HG02763 (cell line): ENCODE results near the gene DNAAF9.

Experiments
- ATAC-seq: cut with Tn5 transposase; IDR thresholded peaks from one replicate; pipeline ENCODE4 v1.9.1; 2021; ENCODE audit warnings: mild to moderate bottlenecking, moderate library complexity; ENCODE audit not compliant: unreplicated experiment

Gene DNAAF9

DNA sequence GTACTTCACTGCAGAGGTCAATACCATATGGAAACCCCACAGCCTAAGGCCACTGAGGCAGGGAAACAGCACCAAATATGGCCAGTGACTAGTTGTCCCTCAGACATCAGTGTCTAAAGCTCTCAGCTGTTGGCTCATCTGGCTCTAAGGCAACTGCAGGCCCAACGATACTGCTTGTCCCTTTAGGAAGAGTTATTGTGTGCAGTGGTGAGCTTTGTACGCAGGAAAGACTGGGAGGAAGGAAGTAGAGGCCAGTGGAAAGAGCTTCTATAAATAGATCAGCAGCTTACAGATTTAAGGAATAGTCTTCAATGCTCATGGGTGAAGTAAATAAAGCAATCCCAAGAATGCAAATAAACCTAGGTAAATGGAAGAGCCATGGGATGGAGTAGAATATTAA, 29.3 kb downstream of the DNAAF9 start:
- ATAC-seq: no peak

DNA sequence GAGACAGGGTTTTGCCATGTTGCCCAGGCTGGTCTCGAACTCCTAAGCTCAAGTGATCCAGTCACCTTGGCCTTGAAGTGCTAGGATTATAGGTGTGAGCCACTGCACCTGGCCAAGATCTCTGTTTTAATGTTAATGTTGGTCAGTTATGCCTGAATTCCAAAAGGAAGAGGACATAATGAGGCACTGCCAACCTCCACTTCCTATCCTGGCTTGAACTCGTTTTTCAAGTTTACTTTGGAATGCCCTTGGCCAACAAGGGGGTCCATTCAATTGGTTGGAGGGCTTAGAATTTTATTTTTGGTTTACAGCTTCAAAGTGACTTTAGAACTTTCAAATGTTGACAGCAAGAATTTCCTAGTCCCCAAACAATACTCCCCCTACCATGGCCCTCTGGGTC, 29.8 kb downstream of the DNAAF9 start:
- no peak for ATAC-seq

DNA sequence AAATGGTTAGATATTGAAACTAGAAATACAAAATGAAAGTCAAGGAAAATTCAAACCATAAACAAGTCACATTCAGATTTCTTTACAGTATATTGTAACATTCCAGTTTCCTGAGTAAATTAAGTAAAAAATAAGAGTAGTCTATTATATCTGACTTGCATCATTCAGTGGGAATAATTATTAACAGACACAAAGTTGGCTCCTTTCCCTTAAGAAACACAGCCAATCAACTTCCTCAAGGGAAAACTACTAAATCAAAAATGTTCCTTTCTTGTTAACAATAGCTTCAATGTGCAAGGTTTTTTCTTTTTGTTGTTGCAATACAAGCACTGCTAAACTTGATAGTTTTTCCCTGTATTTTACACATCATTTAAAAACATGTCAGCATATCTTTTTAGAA, 33.2 kb downstream of the DNAAF9 start:
- no peak for ATAC-seq

DNA sequence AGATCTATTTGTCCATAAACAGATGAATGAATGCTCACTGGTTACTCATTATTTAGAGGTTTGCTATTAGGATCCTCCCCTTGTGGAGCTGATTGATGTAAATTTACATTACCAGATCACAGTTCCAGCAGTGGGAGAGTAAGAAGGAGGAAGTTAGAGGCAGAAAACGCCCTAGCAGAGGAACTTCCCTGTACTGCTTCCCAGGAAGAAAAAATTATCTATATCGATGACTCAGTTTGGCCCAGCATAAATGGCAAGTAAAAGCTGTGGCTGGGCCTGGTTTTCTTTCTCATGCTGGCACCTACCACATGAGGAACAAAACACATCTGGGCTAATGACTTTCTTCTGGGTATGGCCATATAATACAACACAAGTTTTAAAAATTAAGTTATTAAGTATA, 35.7 kb downstream of the DNAAF9 start:
- no peak for ATAC-seq

DNA sequence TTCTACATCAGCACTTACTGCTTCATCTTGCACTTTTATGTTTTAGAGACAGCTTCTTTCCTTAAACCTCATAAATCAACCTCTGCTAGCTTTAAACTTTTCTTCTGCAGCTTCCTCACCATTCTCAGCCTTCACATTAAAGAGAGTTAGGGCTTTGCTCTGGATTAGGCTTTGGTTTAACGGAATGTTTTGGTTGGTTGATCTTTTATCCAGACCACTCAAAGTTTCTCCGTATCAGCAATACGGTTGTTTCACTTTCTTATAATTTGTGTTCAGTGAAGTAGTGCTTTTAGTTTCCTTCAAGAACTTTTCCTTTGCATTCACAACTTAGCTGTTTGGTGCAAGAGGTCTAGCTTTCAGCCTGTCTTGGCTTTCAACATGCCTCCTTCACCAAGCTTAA, 40.4 kb downstream of the DNAAF9 start:
- ATAC-seq: no peak

DNA sequence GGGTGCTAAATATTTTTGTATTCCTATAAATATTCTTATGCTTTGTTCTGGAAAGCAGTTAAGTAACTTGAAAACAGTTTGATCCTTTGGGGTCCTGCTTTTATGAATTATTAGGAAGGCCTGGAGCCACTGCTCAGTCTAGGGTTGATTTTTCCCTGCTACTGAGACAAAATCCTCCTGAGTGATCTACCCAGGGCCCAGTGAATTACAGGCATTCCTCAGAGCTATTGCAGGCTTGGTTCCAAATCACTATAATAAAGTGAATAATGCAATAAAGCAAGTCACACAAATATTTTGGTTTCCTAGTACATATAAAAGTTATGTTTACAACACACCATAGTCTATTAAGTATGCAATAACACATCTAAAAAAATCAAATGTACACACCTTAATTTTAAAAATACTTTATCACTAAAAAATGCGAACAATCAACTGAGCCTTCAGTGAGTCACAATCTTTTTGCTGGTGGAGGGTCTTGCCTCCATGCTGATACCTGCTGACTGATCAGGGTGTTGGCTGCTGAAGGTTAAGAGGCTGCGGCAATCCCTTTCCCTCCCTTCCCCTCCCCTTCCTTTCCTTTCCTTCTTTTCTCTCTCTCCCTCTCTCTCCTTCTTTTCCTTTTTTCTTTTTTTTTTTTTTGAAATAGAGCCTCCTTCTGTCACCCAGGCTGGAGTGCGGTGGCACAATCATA, 43.0 kb downstream of the DNAAF9 start:
- no peak for ATAC-seq

DNA sequence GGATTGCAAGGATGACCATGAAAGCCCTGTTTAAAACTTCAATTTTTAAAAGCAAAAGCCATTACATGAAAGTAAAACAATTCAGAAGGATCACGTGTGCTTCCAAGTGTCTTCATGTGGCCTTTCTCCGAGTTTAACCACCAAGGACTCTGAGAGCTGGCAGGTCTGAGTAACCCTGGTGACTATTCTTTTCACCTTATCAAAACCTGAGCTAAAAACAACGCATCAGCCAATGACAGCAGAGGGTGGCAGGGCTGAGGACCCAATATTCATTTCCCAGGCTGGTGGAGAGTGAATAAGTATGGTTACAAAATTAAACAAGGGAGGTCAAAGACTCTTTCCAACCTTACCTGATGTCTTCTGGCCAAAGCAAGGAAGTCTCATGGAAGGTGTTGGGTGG, 46.7 kb downstream of the DNAAF9 start:
- no peak for ATAC-seq

DNA sequence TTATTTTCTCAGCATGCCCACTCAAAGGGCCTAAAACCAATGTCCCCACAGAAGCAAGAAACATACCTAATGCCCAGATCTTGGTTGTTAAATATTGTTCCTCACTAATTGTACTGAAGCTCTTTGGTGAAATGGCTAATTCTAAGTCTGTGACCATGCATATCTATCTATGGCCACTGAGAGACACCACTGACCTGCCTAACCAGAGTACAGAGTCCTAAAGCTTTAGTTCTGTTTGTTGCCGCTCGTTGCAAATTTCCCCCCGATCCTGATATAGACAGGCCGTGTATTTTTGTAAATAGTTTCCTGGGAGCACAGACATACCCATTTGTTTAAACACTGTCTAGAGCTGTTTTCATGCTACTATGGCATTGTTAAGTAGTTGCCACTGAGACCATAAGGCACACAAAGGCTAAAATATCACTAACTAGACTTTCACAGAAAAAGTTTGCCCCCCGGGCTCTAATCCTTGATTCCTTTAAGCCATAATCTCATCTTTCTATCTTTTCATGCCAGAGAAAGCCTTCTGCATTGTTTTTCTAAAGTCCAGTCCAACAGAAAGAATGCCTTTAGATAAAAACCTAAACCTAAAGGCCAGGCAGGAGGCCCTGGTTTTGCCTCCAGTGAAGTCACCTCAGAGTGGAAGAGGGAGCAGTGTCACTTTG, 48.7 kb downstream of the DNAAF9 start:
- ATAC-seq: no peak
